Measurements from ENCODE around the gene CPA5.

DNA sequence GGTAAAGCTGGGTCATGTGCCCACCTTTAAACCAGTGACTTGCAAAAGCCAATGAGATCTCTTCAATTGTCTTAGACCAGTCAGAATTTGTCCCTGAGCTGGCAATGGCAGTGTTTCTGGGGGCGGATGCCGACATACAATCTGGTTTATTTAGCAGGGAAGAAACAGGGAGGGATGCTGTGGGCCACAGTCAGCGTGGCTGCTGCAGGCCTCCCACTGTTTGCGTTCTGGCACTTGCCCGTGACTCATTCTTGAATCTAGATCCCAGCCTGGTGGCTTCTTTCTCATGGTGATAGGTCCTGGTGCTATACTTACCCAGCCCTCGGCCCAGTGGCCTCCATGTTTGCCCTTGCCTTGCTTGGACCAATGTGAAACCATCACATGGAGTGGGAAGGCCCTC, 32.6 kb downstream of the CPA5 start:
- no peak for TF ChIP-seq EZH2 (IDR thresholded peaks at IDR 0.05; ENCODE audit: borderline replicate concordance, low read depth, low read length, severe bottlenecking)
- TF ChIP-seq, protein P1, sequence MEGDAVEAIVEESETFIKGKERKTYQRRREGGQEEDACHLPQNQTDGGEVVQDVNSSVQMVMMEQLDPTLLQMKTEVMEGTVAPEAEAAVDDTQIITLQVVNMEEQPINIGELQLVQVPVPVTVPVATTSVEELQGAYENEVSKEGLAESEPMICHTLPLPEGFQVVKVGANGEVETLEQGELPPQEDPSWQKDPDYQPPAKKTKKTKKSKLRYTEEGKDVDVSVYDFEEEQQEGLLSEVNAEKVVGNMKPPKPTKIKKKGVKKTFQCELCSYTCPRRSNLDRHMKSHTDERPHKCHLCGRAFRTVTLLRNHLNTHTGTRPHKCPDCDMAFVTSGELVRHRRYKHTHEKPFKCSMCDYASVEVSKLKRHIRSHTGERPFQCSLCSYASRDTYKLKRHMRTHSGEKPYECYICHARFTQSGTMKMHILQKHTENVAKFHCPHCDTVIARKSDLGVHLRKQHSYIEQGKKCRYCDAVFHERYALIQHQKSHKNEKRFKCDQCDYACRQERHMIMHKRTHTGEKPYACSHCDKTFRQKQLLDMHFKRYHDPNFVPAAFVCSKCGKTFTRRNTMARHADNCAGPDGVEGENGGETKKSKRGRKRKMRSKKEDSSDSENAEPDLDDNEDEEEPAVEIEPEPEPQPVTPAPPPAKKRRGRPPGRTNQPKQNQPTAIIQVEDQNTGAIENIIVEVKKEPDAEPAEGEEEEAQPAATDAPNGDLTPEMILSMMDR (IDR thresholded peaks at IDR 0.05; ENCODE audit: extremely low read depth in 1 of 2, insufficient read depth in 1 of 2, low read depth in 1 of 2, low read length in 2 of 2) = no peak
- no peak for TF ChIP-seq JUN (IDR thresholded peaks at IDR 0.05; ENCODE audit: borderline replicate concordance, insufficient read depth, insufficient read length, low read depth)
